NCI-H1436 (cell line): Measurements from ENCODE around the gene NEDD4.
"Not testable (repeated sequence)": the region's sequence is repeated elsewhere in the genome, so short reads cannot be mapped to it uniquely, and the experiment has no call there.

Experiments used
- DNase-seq: peaks from one replicate; lab custom pipeline; 2025; lab: John Stamatoyannopoulos, UW

The NEDD4 gene

GRCh38 chr15:55993111-55993803, at the start of gene NEDD4:
NEDD4 (minus strand) TSS chr15:55993612; CDS start chr15:55993555, 57 bp downstream.
- DNase-seq: peak; percentile 76

GRCh38 chr15:56042498-56042897, 49.1 kb upstream of the NEDD4 start:
- no peak for DNase-seq

DNA sequence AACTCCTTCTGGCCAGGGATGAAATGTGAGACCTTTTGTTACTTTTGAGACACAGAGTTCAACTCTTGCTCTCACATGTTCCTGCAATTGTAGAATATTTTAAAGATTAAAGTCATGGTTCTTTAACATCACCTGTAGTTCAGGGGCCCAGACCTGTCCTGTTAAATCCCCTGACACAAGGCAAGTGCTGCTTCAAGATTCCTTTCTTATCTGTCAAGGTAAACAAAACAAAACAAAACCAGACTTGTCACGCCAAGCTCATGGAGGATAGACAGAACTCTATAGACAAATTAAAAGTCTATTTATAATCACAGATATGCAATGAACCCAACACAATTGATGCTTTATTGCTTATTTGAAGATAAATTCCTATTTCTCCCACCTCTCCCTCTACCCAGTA, 48.6 kb upstream of the NEDD4 start:
- no peak for DNase-seq

DNA sequence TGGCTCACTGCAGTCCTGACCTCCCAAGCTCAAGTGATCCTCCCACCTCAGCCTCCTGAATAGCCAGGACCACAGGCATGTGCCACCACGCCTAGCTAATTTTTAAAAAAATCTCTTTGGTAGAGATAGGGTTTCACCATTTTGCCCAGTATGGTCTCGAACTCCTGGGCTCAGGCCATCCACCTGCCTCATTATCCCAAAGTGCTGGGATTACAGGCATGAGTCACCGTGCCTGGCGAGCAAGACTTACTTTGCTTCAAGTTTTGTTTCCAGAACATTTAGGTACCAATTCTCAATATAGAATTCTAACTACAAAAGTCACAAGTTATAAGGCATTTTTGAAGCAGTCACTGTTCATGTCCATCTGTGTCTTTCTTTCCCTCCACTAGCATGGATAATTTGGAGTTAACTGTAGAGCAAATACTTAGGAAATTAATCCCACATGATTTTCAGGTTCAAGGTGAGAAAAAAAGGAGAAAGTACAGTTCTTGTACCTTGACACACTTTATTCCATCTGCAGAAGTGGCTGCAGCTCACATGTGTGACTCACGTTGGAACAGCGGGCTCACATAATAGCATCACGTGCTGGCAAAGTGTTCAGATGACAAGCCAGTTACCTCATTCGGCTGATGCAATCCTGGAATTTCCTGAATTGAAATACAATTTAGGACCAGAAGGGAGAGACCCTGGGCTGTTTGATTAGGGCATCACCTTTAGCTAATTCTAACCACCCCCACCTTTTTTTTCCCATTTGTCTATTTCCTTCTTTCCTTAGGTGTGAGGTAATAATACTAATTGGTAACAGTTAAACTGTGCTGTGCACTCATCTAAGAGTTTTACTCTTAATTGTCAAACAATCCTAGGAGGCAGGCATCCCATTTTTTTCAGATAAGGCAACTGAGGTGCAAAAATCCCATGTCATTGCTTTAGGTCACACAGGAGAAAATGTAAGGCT, 46.9 kb upstream of the NEDD4 start:
- peak; percentile 66 for DNase-seq

GRCh38 chr15:56038707-56039106, 45.3 kb upstream of the NEDD4 start:
- no peak for DNase-seq

- no peak for DNase-seq
These were observed 44.6 kb upstream of the NEDD4 start for GRCh38 chr15:56038015-56038414.

GRCh38 chr15:56036546-56037067, 43.2 kb upstream of the NEDD4 start:
- no peak for DNase-seq

DNA sequence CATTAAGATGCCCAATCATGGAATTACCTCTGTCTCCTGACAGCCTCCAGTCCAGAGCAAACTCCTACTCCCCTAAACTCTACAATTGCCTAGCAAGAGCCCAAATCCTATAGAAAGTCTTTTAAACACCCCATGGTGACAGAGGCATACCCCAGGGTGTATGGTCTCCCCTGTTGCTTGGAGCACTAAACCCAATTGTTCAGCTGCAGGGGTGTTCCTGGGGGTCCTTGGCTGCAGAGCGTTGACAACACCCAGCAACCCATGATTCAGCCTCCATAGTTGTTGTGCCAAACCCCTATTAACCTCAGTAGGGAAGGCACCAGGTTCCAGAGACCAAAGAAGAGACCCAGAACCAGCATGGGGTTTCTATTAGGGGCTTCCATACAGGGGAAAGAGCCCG, 41.8 kb upstream of the NEDD4 start:
- no peak for DNase-seq

DNA sequence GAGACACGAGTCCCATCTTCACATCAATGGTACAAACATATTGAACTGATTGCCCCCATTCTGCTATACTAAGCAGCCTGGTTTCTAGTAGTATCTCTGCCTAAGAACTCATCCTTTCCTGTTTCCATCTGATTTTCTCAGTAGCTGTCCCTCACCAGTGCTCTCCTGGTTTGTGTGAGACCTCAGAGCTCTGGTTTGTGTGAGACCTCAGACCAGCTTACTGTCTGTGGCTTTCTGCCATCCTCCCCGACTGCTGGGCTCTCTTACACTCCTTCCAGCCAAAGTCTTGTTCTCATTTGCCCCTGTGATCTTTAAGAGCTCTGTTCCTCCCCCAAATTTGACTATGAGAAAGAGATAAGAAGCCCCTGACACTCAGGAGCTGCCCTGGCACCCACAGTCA, 41.1 kb upstream of the NEDD4 start:
- no peak for DNase-seq

DNA sequence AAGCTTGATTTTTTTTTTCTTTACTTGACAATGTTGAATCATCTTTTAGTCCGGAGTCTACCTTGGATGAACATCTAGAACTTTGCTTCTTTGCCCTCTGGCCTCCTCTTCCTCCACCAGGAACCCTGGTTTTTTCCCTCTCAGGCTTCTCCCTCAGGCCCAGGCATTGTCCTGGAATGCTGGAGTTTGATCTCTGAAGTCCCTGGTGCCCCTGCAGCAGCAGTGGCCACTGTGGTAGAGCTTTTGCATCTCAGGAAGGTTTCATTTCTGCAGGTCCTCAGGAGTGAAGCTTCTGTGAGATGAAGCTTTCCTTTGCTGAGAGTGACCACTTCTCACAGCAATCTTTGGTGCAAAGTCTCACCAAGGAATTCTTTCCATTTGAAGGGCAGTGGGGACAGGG, 39.0 kb upstream of the NEDD4 start:
- no peak for DNase-seq

GRCh38 chr15:56031836-56032235, 38.4 kb upstream of the NEDD4 start:
- DNase-seq: no peak

GRCh38 chr15:56031402-56031801, 38.0 kb upstream of the NEDD4 start:
- DNase-seq: no peak

DNA sequence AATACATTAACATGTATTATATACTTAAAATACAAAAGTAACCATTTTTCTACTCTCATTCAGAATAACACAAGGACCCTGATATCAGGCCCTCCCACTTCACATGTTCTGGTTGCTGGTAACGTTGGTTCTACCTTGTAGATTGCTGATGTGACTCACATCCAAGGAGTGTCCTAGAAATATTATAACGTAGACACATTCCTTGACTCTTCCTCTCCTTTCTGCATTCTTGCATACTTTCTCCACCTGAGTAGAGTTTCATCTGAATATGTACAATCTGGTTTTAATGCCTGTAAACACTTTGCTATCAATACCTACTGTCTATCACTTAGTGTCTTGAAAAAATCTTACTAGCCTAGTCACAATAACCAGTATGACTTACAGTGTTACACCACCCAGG, 35.0 kb upstream of the NEDD4 start:
- no peak for DNase-seq

- DNase-seq: not testable (repeated sequence)
These were observed 29.7 kb upstream of the NEDD4 start for GRCh38 chr15:56023160-56023559.

DNA sequence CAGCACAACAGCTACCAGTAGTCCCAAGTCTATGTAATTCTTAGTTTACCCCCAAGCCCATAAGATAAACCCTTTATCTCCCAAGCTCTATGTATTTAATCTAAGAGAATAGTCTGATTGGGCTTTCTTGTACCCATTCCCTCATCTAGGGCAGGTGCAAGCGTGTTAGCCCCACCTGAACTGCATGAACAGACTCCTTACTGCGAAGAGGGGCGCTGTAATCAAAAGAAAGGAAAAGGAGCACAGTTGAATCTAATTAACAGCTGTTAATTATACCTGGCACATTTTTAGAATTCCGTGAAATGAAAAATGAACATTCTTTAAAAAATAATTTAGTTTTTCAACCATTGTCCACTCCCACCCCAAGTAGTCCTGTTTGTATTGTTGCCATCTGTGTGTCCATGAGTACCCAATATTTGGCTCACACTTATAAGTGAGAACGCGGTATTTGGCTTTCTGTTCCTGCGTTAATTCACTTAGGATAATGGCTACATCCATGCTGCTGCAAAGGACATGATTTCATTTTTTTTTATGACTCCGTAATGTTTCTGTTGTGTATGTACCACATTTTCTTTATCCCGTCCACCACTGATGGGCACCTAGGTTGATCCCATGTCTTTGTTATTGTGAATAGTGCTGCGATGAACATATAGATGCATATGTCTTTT, 26.5 kb upstream of the NEDD4 start:
- DNase-seq: no peak

GRCh38 chr15:56019060-56019793, 25.8 kb upstream of the NEDD4 start:
- DNase-seq: no peak

DNA sequence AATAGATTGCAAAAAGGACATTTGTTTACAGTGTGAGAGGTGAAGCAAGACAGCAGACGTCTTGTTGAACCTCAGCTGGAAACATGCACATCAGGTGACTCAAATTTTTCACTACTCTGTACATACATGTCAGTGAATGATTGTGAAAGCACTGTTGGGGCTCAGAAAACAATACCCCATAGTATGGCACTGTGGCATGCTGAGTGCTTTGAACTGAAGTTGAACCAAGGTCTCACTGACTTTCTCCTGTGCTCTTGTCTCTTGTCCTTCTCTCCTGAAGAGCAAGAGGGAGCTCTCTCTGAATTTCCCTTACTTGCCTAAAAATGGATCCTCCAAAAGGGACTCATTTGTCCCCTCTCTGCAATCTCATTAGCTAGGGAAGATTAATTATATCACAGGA, 24.5 kb upstream of the NEDD4 start:
- no peak for DNase-seq

DNA sequence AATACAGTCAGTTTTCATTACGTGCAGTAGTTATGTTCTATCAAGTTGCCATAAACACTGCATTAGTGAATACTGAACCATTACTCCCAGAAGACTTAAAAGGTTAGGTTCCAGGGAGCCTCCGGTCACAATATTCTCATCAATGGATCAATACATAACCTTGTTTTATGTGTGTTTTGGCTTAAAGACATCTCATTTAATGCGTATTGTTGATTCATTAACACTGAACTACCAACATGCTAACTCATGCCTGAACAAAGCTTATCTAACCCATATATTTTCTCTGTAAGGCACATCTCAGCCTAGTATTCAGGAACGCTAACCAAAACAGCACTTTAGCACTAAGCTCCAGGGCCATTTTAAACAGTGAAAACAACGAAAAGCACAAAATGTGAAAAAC, 24.1 kb upstream of the NEDD4 start:
- DNase-seq: no peak

DNA sequence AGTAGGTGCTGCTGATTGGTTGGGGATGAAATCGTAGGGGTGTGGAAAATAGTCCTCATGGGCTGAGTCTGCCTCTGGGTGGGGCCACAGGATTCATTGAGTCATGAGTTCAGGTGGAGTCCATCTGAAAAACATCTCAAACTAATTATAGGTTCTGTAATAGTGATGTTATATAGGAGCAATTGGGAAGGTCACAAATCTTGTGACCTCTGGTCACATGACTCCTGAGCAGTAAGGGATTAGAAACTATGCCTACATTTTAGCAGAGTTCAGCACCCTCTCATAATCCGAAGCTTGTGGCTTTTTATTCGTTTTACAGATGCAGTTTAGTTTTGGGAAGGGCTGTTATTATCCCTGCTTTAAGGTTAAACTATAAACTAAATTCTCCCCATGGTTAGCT, 22.9 kb upstream of the NEDD4 start:
- no peak for DNase-seq

DNA sequence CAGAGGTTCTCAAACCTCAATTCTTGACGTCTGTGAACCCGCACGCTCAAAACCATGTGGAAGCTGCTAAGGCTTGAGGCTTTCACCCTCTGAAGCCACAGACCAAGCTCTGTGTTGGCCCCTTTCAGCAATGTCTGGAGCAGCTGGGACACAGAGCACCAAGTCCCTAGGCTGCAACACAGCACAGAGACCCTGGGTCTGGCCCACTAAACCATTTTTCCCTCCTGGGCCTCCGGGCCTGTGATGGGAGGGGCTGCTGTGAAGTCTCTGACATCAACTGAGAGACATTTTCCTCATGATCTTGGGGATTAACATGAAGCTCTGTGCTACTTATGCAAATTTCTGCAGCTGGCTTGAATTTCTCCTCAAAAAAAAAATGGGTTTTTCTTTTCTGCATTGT, 21.3 kb upstream of the NEDD4 start:
- no peak for DNase-seq

DNA sequence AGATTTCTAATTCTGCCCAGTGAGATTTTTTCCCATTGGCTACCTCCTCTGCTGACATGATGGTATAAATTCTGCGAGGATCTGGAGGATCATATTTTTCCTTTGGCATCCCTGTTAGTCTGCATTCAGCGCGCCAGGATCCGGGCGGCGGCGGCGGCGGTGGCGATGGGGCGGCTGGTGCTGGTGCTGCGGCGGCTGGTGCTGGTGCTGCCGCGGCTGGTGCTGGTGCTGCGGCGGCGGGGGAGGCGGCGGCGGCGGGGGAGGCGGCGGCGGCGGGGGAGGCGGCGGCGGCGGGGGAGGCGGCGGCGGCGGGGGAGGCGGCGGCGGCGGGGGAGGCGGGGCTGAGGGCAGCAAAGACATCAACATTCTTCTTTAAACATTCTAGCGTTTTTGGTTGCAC, 13.6 kb upstream of the NEDD4 start:
- not testable (repeated sequence) for DNase-seq

GRCh38 chr15:56006371-56006770, 13.0 kb upstream of the NEDD4 start:
- DNase-seq: not testable (repeated sequence)
